ENCODE measurements around the gene RIOK3.
A peak's percentile ranks its signal among the peaks of the same experiment; 100 is the strongest.
"Not testable (repeated sequence)": the region's sequence is repeated elsewhere in the genome, so short reads cannot be mapped to it uniquely, and the experiment has no call there.

RIOK3 gene

DNA sequence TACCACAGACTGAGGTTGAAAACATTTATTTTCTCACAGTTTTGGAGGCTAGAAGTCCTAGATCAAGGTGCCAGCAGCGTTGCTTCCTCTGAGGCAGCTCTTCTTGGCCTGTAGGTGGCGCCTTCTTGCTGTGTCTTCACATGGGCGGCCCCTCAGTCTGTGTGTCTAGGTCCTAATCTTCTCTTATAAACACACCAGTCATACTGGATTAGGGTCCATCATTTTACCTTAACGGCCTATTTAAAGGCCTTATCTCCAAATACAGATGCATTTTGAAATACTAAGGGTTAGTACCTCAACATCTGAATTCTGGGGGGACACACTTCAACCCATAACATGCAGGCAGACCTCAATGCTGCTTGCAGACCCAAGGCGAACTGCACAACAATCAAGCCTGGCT lies 45.8 kb downstream of the RIOK3 start:
- no peak for FAIRE-seq

DNA sequence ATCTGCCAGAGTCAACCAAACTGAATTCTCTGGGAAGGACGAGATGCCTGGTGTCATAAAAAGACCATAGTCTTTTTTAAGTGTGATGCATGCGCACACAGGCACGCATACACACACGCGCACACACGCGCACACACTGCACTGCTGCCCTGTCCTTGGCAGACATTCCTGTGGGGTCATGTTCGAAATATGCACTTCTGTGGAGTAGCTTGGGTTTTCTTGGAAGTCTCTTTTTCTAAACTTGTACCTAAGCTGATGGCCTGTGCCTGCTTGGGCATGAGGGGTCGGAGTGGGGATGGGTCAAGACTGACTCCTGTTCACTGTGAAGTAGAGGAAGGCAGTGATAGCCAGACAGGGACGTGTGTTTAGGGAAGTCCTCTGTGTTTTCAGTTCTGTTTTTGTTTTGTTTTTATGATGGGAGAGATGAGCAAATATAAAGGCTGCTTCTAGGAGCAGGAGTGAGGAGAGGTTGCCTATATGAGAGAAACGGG lies 46.2 kb downstream of the RIOK3 start:
- FAIRE-seq = no peak

DNA sequence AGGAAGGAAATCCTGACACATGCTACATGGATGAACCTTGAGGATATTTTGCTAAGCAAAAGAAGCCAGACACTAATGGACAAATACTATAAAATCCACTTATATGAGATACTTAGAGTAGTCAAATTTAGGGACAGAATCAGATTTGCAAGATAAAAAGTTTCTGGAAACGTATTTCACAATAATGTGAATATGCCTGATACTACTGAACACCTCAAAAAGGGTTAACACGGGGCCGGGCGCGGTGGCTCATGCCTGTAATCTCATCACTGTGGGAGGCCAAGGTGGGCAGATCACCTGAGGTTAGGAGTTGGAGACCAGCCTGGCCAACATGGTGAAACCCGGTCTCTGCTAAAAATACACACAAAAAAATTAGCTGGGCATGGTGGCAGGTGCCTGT lies 48.5 kb downstream of the RIOK3 start:
- no peak for FAIRE-seq

DNA sequence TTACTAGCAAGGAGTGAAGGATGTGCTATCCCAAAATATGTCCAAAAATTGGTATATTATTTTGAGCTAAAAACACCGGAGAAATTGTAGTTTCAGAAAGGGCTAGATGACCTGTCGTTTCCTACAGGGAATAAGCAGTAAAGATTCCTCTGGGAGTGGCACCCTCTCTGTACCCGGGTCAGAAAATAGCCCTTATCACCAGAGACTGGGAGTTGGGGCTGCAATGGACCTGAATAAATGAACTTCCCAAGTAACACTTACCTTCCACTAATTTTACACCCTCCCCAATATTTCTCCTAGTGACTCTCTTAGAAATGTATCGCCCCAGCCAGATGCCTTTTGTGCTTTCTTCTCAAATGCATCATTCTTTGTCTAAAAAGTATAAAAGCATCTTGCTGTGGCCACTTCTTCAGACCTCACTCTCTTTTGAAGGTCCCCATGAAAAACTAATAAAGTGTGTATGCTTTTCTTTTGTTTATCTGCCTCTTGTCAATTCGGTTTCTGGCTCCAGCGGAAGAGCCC lies 49.5 kb downstream of the RIOK3 start:
- no peak for FAIRE-seq

DNA sequence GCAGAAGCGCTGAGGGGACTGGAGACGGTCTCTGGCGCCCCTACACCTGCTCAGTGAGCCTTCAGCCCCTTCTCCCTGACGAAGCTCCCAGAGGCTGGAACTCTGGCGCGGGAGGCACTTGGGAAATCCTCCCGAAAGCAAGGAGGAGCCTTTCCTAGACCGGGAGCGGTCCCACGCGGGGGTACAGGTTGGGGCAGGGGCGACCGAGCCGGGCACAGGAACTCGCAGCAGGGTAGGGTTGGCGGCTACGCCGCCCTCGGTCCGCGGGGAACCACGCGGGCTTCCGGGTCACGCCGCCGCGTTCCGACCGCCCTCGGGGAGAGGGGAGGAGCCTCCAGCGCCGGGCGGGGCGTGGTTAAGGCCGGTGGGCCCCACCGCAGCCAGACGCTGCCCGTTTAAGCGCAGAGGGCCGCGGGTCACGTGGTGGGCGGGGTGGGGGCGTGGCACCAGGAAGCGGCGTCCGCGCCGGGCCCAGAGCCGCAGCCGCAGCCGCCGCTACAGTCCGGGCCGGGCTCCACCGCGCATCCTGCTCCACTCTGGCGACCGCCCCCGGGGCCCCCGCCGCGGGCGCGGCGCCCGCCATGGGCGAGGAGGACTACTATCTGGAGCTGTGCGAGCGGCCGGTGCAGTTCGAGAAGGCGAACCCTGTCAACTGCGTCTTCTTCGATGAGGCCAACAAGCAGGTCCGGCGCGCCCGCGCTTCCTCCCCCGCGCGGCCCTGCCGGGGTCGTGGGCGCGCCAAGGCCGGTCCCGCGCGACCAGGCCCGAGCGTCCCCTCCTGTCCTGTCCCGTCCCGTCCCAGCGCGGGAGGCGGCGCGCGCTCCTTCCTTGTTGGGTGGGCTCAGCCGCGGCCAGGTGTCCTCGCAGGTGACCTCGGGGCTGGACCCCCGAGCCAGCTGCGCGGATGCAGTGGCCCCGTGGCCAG lies 50.2 kb downstream of the RIOK3 start, which contains the start of gene RMC1:
Gene RMC1, plus strand, starts transcription at position 474 of the 925 bp plus-strand sequence. Its CDS starts 108 bp downstream, at position 582.
- FAIRE-seq = no peak

DNA sequence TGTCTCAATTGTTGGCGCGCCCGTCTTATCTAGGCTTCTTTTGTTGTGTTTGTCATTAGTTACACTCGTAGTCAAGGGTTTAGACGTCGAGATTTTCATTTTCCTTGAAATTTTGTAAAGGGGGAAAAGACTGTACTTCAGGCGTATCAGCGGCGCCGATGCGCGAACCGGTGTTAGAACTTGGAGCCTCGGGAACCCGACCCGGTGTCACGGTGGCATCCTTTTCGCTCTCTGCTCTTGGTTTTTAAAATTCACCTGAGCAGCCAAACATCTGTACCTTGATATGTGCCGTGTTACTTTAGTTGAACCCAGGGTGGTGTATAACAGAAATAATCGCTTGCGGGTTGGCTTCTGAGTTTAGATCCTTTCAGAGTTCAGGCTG lies 50.9 kb downstream of the RIOK3 start:
- FAIRE-seq = no peak

DNA sequence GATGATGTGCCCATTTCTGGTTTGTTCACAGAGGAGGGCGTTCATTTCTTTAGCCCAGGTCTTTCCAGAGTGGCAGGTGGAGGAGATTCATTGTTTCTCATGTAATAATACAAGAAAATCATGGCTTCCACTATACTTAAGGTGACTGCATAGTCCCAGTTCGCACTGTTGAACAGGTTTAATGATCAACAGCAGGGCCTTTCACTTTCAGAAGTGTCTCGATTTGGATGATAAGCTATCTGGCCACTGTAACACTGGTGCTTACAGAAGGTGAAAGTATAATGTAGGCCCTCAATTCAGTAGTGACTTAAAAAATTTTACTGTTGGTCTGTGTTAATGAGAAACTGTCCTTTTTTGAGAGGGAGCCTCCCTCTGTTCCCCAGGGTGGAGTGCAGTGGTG lies 51.6 kb downstream of the RIOK3 start:
- no peak for FAIRE-seq

DNA sequence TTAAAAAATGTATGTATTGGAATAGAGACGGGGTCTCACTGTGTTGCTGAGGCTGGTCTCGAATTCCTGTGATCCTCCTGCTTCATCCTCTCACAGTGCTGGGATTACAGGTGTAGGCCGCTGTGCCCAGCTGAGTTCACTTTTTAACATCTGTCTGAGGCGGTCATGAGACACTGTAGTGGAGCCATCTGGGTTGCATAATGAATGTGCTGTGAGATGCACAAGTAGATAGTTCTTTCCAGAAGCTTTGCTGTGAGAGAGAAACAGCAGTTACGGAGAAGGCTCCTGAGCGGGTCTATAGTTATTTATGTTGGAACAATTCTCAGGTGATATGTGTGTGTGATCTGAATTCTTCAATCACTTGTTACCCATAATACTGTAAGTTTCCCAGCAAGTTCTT lies 53.3 kb downstream of the RIOK3 start:
- no peak for FAIRE-seq

DNA sequence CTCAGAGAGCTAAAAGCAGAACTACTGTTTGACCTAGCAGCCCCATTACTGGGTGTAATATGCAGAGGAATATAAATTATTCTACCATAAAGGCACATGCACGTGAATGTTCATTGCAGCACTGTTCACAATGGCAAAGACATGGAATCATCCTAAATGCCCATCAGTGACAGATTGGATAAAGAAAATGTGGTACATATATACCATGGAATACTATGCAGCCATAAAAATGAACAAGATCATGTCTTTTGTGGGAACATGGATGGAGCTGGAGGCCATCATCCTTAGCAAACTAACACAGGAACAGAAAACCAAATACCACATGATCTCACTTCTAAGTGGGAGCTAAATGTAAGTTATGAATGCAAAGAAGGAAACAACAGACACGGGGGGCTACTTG lies 57.8 kb downstream of the RIOK3 start:
- not testable (repeated sequence) for FAIRE-seq

DNA sequence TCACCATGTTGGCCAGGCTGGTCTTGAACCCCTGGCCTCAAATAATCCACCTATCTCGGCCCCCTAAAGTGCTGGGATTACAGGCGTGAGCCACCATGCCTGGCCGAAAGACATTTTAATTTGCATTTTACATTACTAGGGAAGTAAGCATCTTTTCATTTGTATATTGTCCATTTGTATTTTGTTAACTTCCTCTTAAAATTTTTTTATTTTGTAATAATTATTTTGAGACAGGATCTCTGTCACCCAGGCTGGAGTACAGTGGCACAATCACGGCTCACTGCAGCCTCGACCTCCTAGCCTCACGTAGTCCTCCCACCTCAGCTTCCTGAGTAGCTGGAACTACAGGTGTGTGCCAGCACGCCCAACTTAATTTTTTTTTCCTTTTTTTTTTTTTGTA lies 59.1 kb downstream of the RIOK3 start:
- not testable (repeated sequence) for FAIRE-seq

DNA sequence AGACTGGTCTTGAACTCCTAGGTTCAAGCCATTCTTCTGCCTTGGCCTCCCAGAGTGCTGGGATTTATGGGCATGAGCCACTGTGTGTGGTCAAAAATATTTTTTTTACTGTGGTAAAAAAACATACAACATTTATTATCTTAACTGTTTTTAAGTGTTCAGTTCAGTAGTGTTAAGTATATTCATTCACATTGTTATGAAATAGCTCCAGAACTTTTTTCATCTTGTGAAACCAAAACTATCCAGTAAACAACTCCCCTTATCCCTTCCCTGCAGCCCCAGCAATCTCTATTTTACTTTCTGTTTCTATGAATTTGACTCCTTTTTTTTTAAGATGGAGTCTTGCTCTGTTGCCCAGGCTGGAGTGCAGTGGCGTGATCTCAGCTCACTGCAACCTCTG lies 59.6 kb downstream of the RIOK3 start:
- FAIRE-seq = no peak

DNA sequence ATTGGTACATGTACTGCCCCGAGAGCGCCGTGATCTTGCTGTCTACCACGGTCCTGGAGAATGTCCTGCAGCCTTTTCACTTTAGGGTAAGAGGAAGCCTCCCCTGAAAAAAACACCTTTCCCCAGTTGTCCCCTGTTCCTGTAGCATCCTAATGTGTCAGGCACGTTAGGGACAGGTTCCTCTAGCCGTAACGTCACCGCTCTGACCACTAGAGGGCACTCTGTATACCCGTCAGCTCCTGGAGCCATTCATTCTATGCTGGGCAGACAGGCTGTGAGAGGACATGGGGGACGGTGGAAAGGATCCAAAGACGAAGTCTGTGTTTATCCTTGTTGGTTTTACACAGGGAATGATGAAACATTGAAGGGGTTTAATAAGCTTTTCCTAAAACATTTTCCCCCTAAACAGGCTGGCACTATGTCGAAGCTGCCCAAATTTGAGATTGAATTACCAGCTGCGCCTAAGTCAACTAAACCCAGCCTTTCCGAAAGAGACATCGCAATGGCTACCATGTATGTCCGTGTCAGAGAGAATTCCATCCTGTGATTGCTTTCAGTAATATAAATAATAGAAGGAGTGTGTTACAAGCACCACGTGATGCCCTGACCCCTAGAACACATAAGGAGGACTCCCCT lies 62.9 kb downstream of the RIOK3 start:
- peak; percentile 9 for FAIRE-seq

DNA sequence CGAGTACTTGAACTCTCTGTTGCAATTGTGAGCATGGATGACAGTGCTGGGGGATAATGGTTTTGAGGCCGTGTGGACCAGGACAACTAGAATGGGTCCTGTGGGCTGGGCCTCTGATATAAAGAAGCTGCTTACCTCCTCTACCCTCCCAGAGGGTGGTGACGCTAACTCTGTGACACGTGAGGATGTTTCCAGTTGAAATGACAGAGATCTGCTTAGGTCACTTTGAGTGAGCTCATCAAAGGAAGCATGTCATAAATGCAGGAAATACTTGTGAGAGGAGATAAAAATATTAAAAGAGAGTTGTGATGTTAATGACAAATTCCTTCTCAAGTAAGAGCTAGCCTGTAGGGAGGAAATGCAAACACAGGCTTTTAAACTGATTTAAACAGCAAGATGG lies 66.6 kb downstream of the RIOK3 start:
- no peak for FAIRE-seq

DNA sequence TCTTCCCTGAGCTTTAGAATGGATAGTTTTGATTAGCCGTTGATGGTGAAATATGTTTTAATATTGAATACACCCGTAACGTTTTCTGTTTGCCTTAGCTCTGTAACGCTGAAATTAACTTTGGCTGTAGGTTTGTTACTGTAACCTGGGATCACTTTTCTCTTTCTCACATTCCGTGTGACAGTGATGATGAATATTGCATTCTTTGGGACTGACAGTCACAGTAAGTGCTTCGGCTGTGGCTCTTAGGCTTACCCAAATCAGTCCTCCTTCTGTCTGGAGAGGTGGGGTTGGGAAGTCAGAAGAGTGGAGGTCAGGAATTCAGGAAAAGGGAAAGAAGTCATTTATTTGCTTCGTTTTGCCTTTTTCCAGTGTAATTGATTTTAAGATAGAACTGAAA lies 68.2 kb downstream of the RIOK3 start:
- no peak for FAIRE-seq

DNA sequence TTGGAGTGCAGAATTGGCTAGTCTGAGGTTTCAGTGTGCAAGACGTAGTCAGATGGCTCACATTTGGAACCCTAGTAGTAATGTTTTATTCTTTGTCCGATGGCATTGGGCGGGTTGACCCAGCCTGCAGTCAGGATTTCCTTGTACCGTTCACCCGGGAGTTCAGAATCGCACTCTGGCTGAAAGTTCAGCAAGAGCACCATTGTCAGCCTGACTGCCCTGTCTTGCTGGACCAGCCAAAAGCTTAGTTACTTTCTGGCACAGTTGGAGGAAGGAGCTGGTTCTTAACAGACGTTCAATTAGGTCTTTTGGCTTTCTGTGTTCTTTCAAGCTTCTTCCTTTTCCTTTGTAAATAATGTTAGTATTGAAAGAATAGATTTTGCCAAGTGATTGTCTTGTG lies 68.8 kb downstream of the RIOK3 start:
- FAIRE-seq = no peak

DNA sequence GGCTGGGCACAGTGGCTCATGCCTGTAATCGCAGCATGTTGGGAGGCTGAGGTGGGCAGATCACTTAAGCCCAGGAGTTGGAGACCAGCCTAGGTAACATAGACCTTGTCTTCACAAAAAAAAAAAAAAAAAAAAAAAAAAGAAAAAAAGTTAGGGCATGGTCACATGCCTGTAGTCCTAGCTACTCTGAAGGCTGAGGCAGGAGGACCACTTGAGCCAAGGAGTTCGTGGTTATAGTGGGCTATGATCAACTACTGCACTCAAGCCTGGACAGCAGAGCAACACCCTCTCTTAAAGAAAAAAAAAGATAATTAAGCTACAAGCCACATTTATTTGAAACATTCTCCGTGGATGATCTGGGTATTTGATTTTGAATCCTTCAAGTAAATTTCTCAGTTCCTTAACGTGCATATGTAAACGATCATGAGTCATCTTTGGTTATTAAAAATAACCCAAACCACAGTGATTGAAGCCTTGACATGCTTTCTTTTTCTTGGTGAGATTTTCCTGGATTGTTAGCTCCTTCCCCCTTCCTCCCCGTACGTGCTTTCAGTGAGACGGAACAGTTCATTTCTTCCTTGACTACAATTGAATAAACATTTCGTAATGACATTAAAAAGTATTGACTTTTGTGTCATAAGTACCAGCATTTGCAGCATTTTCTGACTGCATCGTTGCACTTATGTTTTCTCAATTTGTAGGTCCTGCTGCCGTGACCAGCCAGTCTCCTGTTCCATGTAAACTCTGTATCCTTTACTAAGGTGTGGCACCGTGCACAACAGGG lies 70.5 kb downstream of the RIOK3 start:
- no peak for FAIRE-seq

DNA sequence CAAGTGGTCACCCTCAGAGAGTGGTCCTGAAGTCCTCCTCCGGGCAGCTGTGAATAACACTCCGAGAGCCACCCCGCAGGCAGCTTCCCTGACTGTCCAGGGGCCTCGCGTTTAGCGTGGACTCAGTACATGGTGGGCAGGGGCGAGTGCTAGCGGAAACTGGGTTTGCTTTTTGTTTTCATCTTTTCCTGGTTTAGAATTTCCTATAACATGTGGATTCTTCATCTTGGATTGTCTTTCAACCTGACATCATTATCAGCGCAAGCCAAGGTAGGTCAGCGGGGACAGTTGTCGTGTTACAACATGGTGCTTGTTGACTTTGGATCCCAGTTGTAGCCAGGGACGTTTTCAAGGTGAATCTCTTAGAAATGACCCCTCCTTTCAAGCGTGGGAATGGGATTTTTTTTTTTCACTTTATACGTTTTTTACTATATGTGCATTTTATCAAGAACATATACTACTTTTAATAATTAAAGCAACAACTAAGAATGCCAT lies 71.2 kb downstream of the RIOK3 start:
- FAIRE-seq = no peak

DNA sequence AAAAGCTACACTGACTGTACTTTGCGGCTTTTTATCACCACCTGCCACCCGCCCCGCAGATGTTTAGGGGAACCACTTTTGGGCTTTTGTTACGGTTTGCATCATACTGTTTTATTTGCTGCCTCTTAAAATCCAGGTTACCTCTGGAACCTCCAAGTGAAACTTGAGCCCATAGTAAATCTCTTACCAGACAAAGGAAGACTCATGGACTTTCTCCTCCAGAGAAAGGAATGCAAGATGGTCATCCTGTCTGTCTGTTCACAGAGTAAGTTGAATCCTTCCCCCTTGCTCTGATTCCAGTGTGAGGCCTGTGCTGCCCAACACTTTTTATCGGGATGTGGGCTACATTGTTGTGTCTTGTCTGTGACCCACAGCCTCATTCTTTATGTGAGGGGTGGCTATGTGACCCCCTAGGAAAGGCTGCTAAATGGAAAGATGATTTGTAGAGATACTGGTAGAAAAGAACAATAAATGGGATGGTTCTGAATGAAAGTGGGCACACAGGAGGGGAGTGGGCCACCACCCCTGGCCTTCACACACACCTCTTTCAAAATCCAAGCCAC lies 73.5 kb downstream of the RIOK3 start:
- no peak for FAIRE-seq

DNA sequence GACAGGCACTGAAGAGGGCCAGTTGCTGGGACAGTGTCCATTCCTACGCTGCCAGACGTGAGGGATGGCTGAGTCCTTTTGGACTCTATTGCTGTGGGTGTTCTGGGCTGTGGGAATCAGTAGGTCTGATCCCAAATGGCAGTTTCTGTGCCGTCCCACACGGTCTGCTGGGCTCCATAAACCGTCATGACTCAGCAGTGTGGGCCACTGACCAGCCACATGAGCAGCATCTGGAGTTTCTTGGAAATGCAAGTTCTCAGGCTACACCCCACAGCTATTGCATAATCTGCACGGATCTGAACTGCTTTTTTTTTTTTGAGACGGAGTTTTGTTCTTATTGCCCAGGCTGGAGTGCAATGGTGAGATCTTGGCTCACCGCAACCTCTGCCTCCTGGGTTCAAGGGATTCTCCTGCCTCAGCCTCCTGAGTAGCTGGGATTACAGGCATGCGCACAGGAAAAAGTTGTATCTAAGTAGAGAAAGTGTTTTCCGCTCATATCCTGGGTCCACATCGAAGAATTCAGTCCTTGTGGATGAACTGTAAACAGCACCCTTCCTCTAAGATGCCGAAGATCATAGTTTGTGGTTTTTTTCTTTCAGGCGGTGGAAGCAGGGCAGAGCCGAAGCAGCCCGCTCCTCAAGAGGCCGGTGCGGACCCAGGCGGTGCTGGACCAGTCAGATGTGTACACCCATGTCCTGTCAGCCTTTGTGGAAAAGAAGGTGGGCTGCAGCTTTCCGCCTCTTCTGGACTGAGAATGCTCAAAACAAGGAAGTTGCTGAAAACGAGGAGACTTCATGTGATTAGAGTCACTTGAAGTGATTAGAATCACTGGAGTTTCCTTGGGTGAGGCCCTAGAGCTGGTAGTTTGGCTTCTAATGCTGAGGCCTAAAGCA lies 75.7 kb downstream of the RIOK3 start:
- FAIRE-seq = no peak

DNA sequence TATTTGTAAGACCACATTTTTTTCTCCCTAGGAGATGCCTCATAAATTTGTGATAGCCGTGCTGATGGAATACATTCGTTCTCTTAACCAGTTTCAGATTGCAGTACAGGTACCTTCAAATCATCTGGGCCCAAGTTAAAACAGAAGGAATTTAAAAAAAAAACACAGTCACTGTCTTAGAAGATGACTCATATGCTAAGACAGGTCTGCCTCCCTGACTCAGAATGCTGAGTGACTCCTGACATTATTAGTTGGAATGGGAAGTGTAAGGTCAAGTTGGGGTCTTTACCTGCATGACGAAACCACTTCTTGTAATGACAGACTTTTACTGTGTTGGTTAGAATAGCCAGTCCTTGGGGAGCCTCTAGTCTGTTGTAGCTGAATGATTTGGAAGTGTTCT lies 76.5 kb downstream of the RIOK3 start:
- FAIRE-seq = no peak

DNA sequence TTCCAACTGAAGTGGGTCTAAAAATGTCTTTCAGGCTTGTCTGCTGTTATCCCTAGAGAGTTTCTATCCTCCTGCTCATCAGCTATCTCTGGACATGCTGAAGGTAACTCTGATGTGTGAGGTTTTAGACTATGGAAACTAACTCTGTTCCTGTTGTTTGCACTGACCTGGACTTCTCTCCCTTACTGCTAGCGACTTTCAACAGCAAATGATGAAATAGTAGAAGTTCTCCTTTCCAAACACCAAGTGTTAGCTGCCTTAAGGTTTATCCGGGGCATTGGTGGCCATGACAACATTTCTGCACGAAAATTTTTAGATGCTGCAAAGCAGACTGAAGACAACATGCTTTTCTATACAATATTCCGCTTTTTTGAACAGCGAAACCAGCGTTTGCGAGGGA lies 77.1 kb downstream of the RIOK3 start:
- no peak for FAIRE-seq

DNA sequence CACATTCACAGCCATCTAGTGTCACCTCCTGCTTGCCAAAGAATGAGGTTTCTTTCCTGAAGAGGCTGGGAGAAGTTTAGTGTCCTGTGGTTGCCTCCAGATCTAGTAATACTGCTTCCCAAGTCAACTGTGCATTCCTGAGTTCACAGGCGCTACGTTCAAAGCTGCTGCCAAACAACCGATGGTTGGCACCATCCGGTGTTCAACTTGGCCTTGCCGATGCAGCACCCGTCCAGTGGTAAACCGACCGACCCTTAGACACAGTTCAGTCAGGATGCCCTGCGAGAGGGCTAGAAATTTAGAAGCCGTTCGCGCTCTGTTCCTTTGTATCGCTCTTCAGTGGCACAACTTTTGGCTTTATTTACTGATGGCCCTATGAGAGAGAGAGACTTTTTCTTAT lies 78.8 kb downstream of the RIOK3 start:
- FAIRE-seq = no peak
